Keratinocyte (primary cell): Measurements from ENCODE around the gene WWC1.
A peak's percentile ranks its signal among the peaks of the same experiment; 100 is the strongest.

Experiments
- CTCF ChIP-seq, 3 experiments: IDR thresholded peaks in 1 of 3; conservative IDR thresholded peaks in 1 of 3; optimal IDR thresholded peaks in 1 of 3; 2 replicates in 2 of 3; 3 replicates in 1 of 3; pipeline versions ENCODE3 to v1.5.1; 2011; ENCODE audit warnings: low read length in 3 of 3, mild to moderate bottlenecking in 3 of 3, moderate library complexity in 2 of 3, control low read depth in 1 of 3, inconsistent platforms in 1 of 3; ENCODE audit not compliant: insufficient read depth in 2 of 3; ENCODE audit errors: extremely low read depth in 1 of 3
- EZH2 ChIP-seq: IDR thresholded peaks from one replicate; pipeline ENCODE4 v1.6.1; 2012; ENCODE audit warnings: inconsistent platforms, mild to moderate bottlenecking, low read length, moderate library complexity

DNA sequence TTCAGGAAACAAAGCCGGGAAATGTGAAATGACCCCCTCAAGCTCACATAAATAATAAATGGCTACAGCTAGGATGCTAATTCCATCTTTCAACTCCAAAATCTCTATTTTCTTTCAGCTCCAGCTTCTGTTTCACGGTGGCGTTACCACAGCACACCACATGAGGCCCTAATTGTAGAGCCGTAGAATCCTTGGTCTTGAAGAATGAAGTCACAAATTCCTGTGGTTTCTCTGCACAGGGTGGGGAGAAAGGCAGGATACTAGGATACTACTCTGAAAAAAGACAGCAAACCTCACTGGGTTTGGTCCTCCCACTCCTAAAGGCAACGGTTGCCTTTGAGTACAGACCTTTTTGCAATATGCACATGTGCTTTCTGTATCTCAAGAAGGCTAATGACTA lies 180.9 kb downstream of the WWC1 start:
- TF ChIP-seq CTCF (optimal IDR thresholded peaks at IDR 0.05 in 1 of 3, IDR thresholded peaks at IDR 0.05 in 1 of 3, conservative IDR thresholded peaks at IDR 0.05 in 1 of 3; ENCODE audit: extremely low read depth in 1 of 3, insufficient read depth in 2 of 3, low read length in 3 of 3) = peak; percentile 24 to 47 (median 41)
- no peak for TF ChIP-seq EZH2
